ENCODE results near the gene ZMYND11. TPM values are rescaled to one million over a fixed set of nuclear protein-coding genes. Genes with fewer than 3 reads are reported as not detected.

The ZMYND11 gene
- total and polyA plus RNA-seq, 2 donors (not counting 1 experiment from before 2014, with no cell fraction given) = 57.0 to 68.4 TPM

- Histone ChIP-seq H3K27me3 (ENCODE audit: control insufficient read depth, insufficient read depth, low read length) (no peaks in the 10 kb centered on the region), H4K20me1 (ENCODE audit: control insufficient read depth, extremely low read depth, insufficient read depth, low read length) (no peaks in the 10 kb centered on the region), H3K9ac (ENCODE audit: insufficient read depth, low read length) (no peak overlapping the region), H3K27ac (ENCODE audit: insufficient read depth, low read length) (no peak overlapping the region), H3K79me2 (ENCODE audit: control insufficient read depth, insufficient read depth, low read length) (no peaks in the 10 kb centered on the region), H3K4me2 (ENCODE audit: extremely low read depth, insufficient read depth, low read length) (no peak overlapping the region), H2AFZ (ENCODE audit: low read length) (no peak overlapping the region), H3K36me3 (ENCODE audit: control insufficient read depth, insufficient read depth, low read length) (no peaks in the 10 kb centered on the region), H3K4me1 (ENCODE audit: control insufficient read depth, extremely low read depth, insufficient read depth, low read length) (no peaks in the 10 kb centered on the region), H3K4me3 (replicated peaks in 1 of 4; ENCODE audit: control extremely low read depth in 1 of 4, insufficient read depth in 1 of 4, low read depth in 3 of 4, low read length in 4 of 4) (no peak overlapping the region), H3K9me3 (ENCODE audit: control insufficient read depth, insufficient read depth, low read depth, low read length) (no peaks in the 10 kb centered on the region)
- DNase-seq (ENCODE audit: low read depth in 2 of 2) = no peak
- TF ChIP-seq CTCF (conservative IDR thresholded peaks at IDR 0.05 in 1 of 2, IDR thresholded peaks at IDR 0.05 in 1 of 2; ENCODE audit: low read depth in 1 of 2, low read length in 2 of 2) (no peak), EZH2 (IDR thresholded peaks at IDR 0.05; ENCODE audit: low read length, missing control alignments) (no peak)
Observed at GRCh38 chr10:228366-228765, 93.1 kb downstream of the ZMYND11 start.

GRCh38 chr10:230758-231157, 95.5 kb downstream of the ZMYND11 start:
- peak; percentile 4 to 26 for DNase-seq (ENCODE audit: low read depth in 2 of 2)
- H3K4me1 ChIP-seq (ENCODE audit: control insufficient read depth, extremely low read depth, insufficient read depth, low read length) = no peaks in the 10 kb centered on the region
- H3K27me3 ChIP-seq (ENCODE audit: control insufficient read depth, insufficient read depth, low read length) = no peaks in the 10 kb centered on the region
- no peaks in the 10 kb centered on the region for H3K79me2 ChIP-seq (ENCODE audit: control insufficient read depth, insufficient read depth, low read length)
- no peaks in the 10 kb centered on the region for H4K20me1 ChIP-seq (ENCODE audit: control insufficient read depth, extremely low read depth, insufficient read depth, low read length)
- no peaks in the 10 kb centered on the region for H3K36me3 ChIP-seq (ENCODE audit: control insufficient read depth, insufficient read depth, low read length)
- H3K9ac ChIP-seq (ENCODE audit: insufficient read depth, low read length) = no peak overlapping the region
- no peak overlapping the region for H3K4me3 ChIP-seq (replicated peaks in 1 of 4; ENCODE audit: control extremely low read depth in 1 of 4, insufficient read depth in 1 of 4, low read depth in 3 of 4, low read length in 4 of 4)
- TF ChIP-seq CTCF (conservative IDR thresholded peaks at IDR 0.05 in 1 of 2, IDR thresholded peaks at IDR 0.05 in 1 of 2; ENCODE audit: low read depth in 1 of 2, low read length in 2 of 2) (peak; percentile 24 to 55), EZH2 (IDR thresholded peaks at IDR 0.05; ENCODE audit: low read length, missing control alignments) (no peak)
- H3K27ac ChIP-seq (ENCODE audit: insufficient read depth, low read length) = no peak overlapping the region
- H2AFZ ChIP-seq (ENCODE audit: low read length) = no peak overlapping the region
- no peak overlapping the region for H3K4me2 ChIP-seq (ENCODE audit: extremely low read depth, insufficient read depth, low read length)
- no peaks in the 10 kb centered on the region for H3K9me3 ChIP-seq (ENCODE audit: control insufficient read depth, insufficient read depth, low read depth, low read length)

GRCh38 chr10:232061-232460, 96.8 kb downstream of the ZMYND11 start:
- no peaks in the 10 kb centered on the region for H4K20me1 ChIP-seq (ENCODE audit: control insufficient read depth, extremely low read depth, insufficient read depth, low read length)
- no peaks in the 10 kb centered on the region for H3K4me1 ChIP-seq (ENCODE audit: control insufficient read depth, extremely low read depth, insufficient read depth, low read length)
- H3K79me2 ChIP-seq (ENCODE audit: control insufficient read depth, insufficient read depth, low read length) = no peaks in the 10 kb centered on the region
- H3K4me2 ChIP-seq (ENCODE audit: extremely low read depth, insufficient read depth, low read length) = no peak overlapping the region
- TF ChIP-seq CTCF (conservative IDR thresholded peaks at IDR 0.05 in 1 of 2, IDR thresholded peaks at IDR 0.05 in 1 of 2; ENCODE audit: low read depth in 1 of 2, low read length in 2 of 2) (no peak), EZH2 (IDR thresholded peaks at IDR 0.05; ENCODE audit: low read length, missing control alignments) (no peak)
- no peaks in the 10 kb centered on the region for H3K36me3 ChIP-seq (ENCODE audit: control insufficient read depth, insufficient read depth, low read length)
- DNase-seq (ENCODE audit: low read depth in 2 of 2) = no peak
- H3K9ac ChIP-seq (ENCODE audit: insufficient read depth, low read length) = no peak overlapping the region
- H3K27ac ChIP-seq (ENCODE audit: insufficient read depth, low read length) = no peak overlapping the region
- no peaks in the 10 kb centered on the region for H3K27me3 ChIP-seq (ENCODE audit: control insufficient read depth, insufficient read depth, low read length)
- no peak overlapping the region for H2AFZ ChIP-seq (ENCODE audit: low read length)
- H3K4me3 ChIP-seq (replicated peaks in 1 of 4; ENCODE audit: control extremely low read depth in 1 of 4, insufficient read depth in 1 of 4, low read depth in 3 of 4, low read length in 4 of 4) = no peak overlapping the region
- no peaks in the 10 kb centered on the region for H3K9me3 ChIP-seq (ENCODE audit: control insufficient read depth, insufficient read depth, low read depth, low read length)
